ENCODE measurements around the gene CNOT4.
"Not testable (repeated sequence)": the region's sequence is repeated elsewhere in the genome, so short reads cannot be mapped to it uniquely, and the experiment has no call there.

Gene CNOT4

GRCh38 chr7:135459076-135459475, 50.8 kb downstream of the CNOT4 start:
- ATAC-seq (replicated peaks): no peak
- H3K9me3 Mint-ChIP-seq: peaks cover 0 to 1% of the 10 kb centered on the region in 2 donors
- H3K27me3 Mint-ChIP-seq: no peaks in the 10 kb centered on the region
- DNase-seq: no peak
- peaks cover 37 to 60% of the 10 kb centered on the region in 2 donors for H3K4me1 Mint-ChIP-seq
- no peak overlapping the region for H3K27ac Mint-ChIP-seq
- no peak overlapping the region for H3K4me3 Mint-ChIP-seq
- H3K36me3 Mint-ChIP-seq: peaks cover 12 to 24% of the 10 kb centered on the region in 2 donors

- Mint-ChIP-seq H3K9me3 (no peaks in the 10 kb centered on the region), H3K4me3 (no peak overlapping the region), H3K27ac (no peak overlapping the region), H3K27me3 (no peaks in the 10 kb centered on the region), H3K36me3 (peaks cover 4 to 19% of the 10 kb centered on the region in 2 donors), H3K4me1 (peaks cover 32 to 48% of the 10 kb centered on the region in 2 donors)
- ATAC-seq (replicated peaks) (peak in 1 of 2 donors; percentile 45), DNase-seq (no peak)
Observed at GRCh38 chr7:135454060-135454459, 55.8 kb downstream of the CNOT4 start.

GRCh38 chr7:135449436-135449835, 60.5 kb downstream of the CNOT4 start:
- DNase-seq: no peak
- no peak overlapping the region for H3K4me3 Mint-ChIP-seq
- H3K36me3 Mint-ChIP-seq: peaks cover 14 to 19% of the 10 kb centered on the region in 2 donors
- H3K4me1 Mint-ChIP-seq: peaks cover 24 to 38% of the 10 kb centered on the region in 2 donors
- H3K9me3 Mint-ChIP-seq: no peaks in the 10 kb centered on the region
- no peak overlapping the region for H3K27ac Mint-ChIP-seq
- no peak for ATAC-seq (replicated peaks)
- H3K27me3 Mint-ChIP-seq: no peaks in the 10 kb centered on the region

DNA sequence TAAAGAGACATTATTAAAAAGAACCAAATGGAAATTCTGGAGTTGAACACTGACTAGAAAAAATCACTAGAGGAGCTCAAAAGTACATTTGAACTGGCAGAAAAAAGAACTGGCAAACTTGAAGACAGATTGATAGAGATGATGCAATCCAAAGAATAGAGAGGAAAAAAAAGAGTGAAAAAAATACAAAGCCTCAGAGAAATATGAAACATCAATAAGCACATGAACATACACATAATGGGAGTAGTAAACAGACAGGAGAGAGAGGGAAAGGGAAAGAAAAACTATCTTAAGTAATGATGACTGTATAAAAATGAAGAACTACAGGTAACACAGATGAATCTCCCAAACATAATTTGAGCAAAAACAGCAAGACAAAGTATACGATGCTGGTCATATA, 61.1 kb downstream of the CNOT4 start:
- Mint-ChIP-seq H3K27ac (no peak overlapping the region), H3K27me3 (no peaks in the 10 kb centered on the region), H3K36me3 (peaks cover 14 to 19% of the 10 kb centered on the region in 2 donors), H3K4me1 (peaks cover 24 to 38% of the 10 kb centered on the region in 2 donors), H3K4me3 (no peak overlapping the region), H3K9me3 (no peaks in the 10 kb centered on the region)
- ATAC-seq (replicated peaks) (no peak), DNase-seq (no peak)

DNA sequence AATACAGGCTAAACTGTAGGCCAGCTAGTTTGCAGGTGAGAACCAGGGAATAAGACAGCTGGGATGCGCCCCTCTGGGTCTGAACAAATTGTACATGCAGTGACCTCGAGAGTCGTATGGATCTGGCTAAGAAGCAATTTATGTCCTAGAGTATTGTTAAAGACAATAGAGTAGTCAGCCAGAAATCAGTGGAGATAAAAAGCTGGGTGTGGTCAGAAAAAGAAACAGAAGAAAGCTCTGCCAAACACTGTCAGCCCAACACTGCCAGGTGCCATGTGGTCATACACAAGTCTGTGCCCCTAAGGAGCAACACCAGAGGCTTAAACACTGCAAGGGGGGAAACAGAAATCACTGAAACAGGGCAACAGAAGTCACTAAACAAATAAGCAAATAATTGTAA, 62.2 kb downstream of the CNOT4 start:
- Mint-ChIP-seq H3K27ac (peak overlapping the region; percentile 73), H3K9me3 (no peaks in the 10 kb centered on the region)

GRCh38 chr7:135445690-135446089, 64.2 kb downstream of the CNOT4 start:
- Mint-ChIP-seq H3K36me3 (peaks cover 11 to 14% of the 10 kb centered on the region in 2 donors), H3K27ac (no peak overlapping the region), H3K9me3 (no peaks in the 10 kb centered on the region), H3K4me3 (no peak overlapping the region), H3K27me3 (no peaks in the 10 kb centered on the region), H3K4me1 (peaks cover 17 to 30% of the 10 kb centered on the region in 2 donors)
- no peak for ATAC-seq (replicated peaks)
- no peak for DNase-seq

More for the DNA sequence above, 62.2 kb downstream of the CNOT4 start:
- no peak overlapping the region for H3K4me3 Mint-ChIP-seq
- no peak for DNase-seq
- no peak for ATAC-seq (replicated peaks)
- peaks cover 14 to 16% of the 10 kb centered on the region in 2 donors for H3K36me3 Mint-ChIP-seq
- H3K27me3 Mint-ChIP-seq: no peaks in the 10 kb centered on the region
- peaks cover 21 to 38% of the 10 kb centered on the region in 2 donors for H3K4me1 Mint-ChIP-seq

DNA sequence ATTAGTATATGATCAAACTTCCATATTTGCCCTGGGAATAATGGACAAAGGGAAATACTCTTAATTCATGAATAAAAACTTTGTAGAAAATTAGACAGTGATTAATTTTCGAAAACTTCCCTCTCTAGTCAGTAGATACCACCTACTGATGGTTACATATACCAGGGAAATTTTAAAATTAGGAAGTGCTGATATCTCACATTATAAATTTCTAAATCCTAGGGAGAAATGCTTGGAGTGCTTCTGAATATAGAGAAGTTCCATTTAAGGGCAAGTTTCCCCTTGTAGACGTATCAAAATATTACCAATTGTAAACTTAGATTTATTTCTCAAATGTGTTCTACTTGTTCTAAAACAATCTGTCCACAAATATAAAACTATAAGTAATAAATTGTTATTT, 64.6 kb downstream of the CNOT4 start:
- not testable (repeated sequence) for H3K9me3 Mint-ChIP-seq; H3K4me3 Mint-ChIP-seq; DNase-seq; H3K27ac Mint-ChIP-seq; ATAC-seq (replicated peaks); H3K27me3 Mint-ChIP-seq
- Mint-ChIP-seq H3K36me3 (peaks cover 11 to 14% of the 10 kb centered on the region in 2 donors), H3K4me1 (peaks cover 14 to 26% of the 10 kb centered on the region in 2 donors)

- H3K27ac Mint-ChIP-seq: no peak overlapping the region
- no peaks in the 10 kb centered on the region for H3K4me1 Mint-ChIP-seq
- ATAC-seq (replicated peaks) (no peak), DNase-seq (no peak)
- no peak overlapping the region for H3K4me3 Mint-ChIP-seq
- H3K9me3 Mint-ChIP-seq: no peaks in the 10 kb centered on the region
- H3K27me3 Mint-ChIP-seq: no peaks in the 10 kb centered on the region
- peaks cover 8% of the 10 kb centered on the region in 2 donors for H3K36me3 Mint-ChIP-seq
Observed at GRCh38 chr7:135441791-135442190, 68.1 kb downstream of the CNOT4 start.

GRCh38 chr7:135434047-135434446, 75.9 kb downstream of the CNOT4 start:
- Mint-ChIP-seq H3K4me1 (peaks cover 17 to 27% of the 10 kb centered on the region in 2 donors), H3K4me3 (no peak overlapping the region), H3K27ac (no peak overlapping the region), H3K27me3 (no peaks in the 10 kb centered on the region), H3K36me3 (peaks cover 46 to 52% of the 10 kb centered on the region in 2 donors), H3K9me3 (peaks cover 4 to 5% of the 10 kb centered on the region in 2 donors)
- no peak for ATAC-seq (replicated peaks)
- DNase-seq: no peak

- no peak overlapping the region for H3K27ac Mint-ChIP-seq
- peaks cover 34 to 48% of the 10 kb centered on the region in 2 donors for H3K36me3 Mint-ChIP-seq
- H3K4me1 Mint-ChIP-seq: peaks cover 24 to 48% of the 10 kb centered on the region in 2 donors
- DNase-seq (no peak), ATAC-seq (replicated peaks) (no peak)
- peaks cover 4% of the 10 kb centered on the region in 2 donors for H3K9me3 Mint-ChIP-seq
- no peaks in the 10 kb centered on the region for H3K27me3 Mint-ChIP-seq
- H3K4me3 Mint-ChIP-seq: no peak overlapping the region
Observed at GRCh38 chr7:135430626-135431025, 79.3 kb downstream of the CNOT4 start.

DNA sequence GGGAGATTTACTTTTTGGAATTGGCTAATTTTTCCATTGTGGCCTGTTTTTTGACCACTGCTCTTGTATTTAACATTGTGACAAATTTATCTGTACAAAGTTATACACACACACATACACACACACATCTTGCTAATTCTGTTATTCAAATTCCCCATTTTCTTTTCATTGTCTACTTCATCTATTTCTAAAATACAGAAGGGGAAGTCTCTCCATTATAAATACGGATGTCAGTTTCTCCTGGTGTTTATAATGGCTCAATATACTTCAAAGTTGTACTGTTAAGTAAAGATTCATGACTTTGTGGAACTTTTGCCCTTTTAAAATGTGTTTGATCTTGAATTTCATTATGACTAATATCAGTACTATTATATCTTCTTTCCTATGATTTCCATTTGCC, 81.0 kb downstream of the CNOT4 start:
- Mint-ChIP-seq H3K36me3 (peaks cover 22 to 36% of the 10 kb centered on the region in 2 donors), H3K27ac (no peak overlapping the region), H3K9me3 (peaks cover 0 to 2% of the 10 kb centered on the region in 2 donors), H3K4me3 (no peak overlapping the region), H3K27me3 (no peaks in the 10 kb centered on the region), H3K4me1 (peaks cover 21 to 46% of the 10 kb centered on the region in 2 donors)
- DNase-seq: no peak
- no peak for ATAC-seq (replicated peaks)

- Mint-ChIP-seq H3K9me3 (peaks cover 0 to 2% of the 10 kb centered on the region in 2 donors), H3K27ac (no peak overlapping the region), H3K4me1 (peaks cover 21 to 45% of the 10 kb centered on the region in 2 donors), H3K27me3 (no peaks in the 10 kb centered on the region), H3K4me3 (no peak overlapping the region), H3K36me3 (peaks cover 19 to 31% of the 10 kb centered on the region in 2 donors)
- no peak for DNase-seq
- ATAC-seq (replicated peaks): no peak
Observed at GRCh38 chr7:135428011-135428410, 81.9 kb downstream of the CNOT4 start.

GRCh38 chr7:135427166-135427565, 82.7 kb downstream of the CNOT4 start:
- H3K4me1 Mint-ChIP-seq: peaks cover 17 to 45% of the 10 kb centered on the region in 2 donors
- DNase-seq: no peak
- H3K36me3 Mint-ChIP-seq: peaks cover 12 to 23% of the 10 kb centered on the region in 2 donors
- no peaks in the 10 kb centered on the region for H3K27me3 Mint-ChIP-seq
- peaks cover 0 to 2% of the 10 kb centered on the region in 2 donors for H3K9me3 Mint-ChIP-seq
- no peak for ATAC-seq (replicated peaks)
- no peak overlapping the region for H3K4me3 Mint-ChIP-seq
- H3K27ac Mint-ChIP-seq: no peak overlapping the region

DNA sequence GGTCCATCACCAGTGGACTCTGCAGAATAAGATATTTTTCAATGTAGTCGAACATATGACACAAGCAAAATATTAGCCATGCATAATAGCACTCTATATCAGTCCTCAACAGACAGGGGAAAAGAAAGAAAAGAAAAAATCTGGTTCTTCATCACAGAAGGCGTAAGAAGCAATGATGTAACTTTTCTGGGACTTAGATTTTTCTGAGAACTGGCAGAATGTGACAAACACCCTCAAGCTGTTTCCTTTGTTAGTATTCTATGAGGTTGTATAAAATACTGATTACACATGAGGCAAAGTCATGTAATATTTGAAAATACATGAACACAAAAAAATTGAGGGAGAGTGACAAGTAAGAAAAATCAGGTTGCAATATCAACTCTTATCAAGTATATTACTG, 84.9 kb downstream of the CNOT4 start:
- Mint-ChIP-seq H3K36me3 (peaks cover 15 to 25% of the 10 kb centered on the region in 2 donors), H3K9me3 (peaks cover 0 to 2% of the 10 kb centered on the region in 2 donors), H3K4me3 (no peak overlapping the region), H3K27me3 (no peaks in the 10 kb centered on the region), H3K27ac (no peak overlapping the region), H3K4me1 (peaks cover 18 to 47% of the 10 kb centered on the region in 2 donors)
- no peak for DNase-seq
- no peak for ATAC-seq (replicated peaks)

- Mint-ChIP-seq H3K36me3 (peaks cover 14 to 20% of the 10 kb centered on the region in 2 donors), H3K4me3 (no peak overlapping the region), H3K4me1 (peaks cover 5 to 18% of the 10 kb centered on the region in 2 donors), H3K27ac (no peak overlapping the region), H3K9me3 (no peaks in the 10 kb centered on the region), H3K27me3 (no peaks in the 10 kb centered on the region)
- no peak for ATAC-seq (replicated peaks)
- DNase-seq: no peak
Observed at GRCh38 chr7:135420786-135421185, 89.1 kb downstream of the CNOT4 start.

Data from stimulated activated naive B cell treated with anti-CD40 and anti-IgM and Interleukin-4, amounts not matched to agents 10 μg/mL and 1 μg/mL and 100 μg/mL, for 72 hours (primary cell).